Keratinocyte (primary cell): ENCODE results near the gene SLC49A4. TPM values are rescaled to one million over a fixed set of nuclear protein-coding genes. Genes with fewer than 3 reads are reported as not detected.

Source experiments
- DNase-seq: peaks from one replicate; pipeline ENCODE4 v3.0.0-alpha.2; 2011; ENCODE audit warnings: low read depth, missing footprints, low spot score
- FAIRE-seq: peaks from 2 replicates; lab custom pipeline; 2011; peaks lifted over from hg19 to GRCh38; lab: Jason Lieb, UNC
- H2AFZ ChIP-seq: 2 replicates; pipeline ENCODE4 v1.6.0; 2012; ENCODE audit warnings: low read length, control low read depth, inconsistent platforms; ENCODE audit not compliant: control insufficient read depth
- H3K27ac ChIP-seq: 2 replicates; pipeline ENCODE4 v1.5.1; 2011; ENCODE audit warnings: low read length; ENCODE audit not compliant: control insufficient read depth, insufficient read depth
- H3K27me3 ChIP-seq: 3 replicates; pipeline ENCODE4 v1.6.0; 2011; ENCODE audit warnings: low read length; ENCODE audit not compliant: control insufficient read depth, insufficient read depth; ENCODE audit errors: extremely low read depth
- H3K36me3 ChIP-seq, 2 experiments: 2 replicates in 1 of 2; 3 replicates in 1 of 2; pipeline ENCODE4 v1.5.1; 2011; ENCODE audit warnings: low read length in 2 of 2, mild to moderate bottlenecking in 1 of 2; ENCODE audit not compliant: control insufficient read depth in 2 of 2, insufficient read depth in 2 of 2; ENCODE audit errors: extremely low read depth in 1 of 2
- H3K4me1 ChIP-seq: 3 replicates; pipeline ENCODE4 v1.5.1; 2011; ENCODE audit warnings: low read length; ENCODE audit not compliant: control insufficient read depth, insufficient read depth; ENCODE audit errors: extremely low read depth
- H3K4me2 ChIP-seq: 3 replicates; pipeline ENCODE4 v1.6.0; 2011; ENCODE audit warnings: low read depth, low read length; ENCODE audit not compliant: control insufficient read depth, insufficient read depth; ENCODE audit errors: extremely low read depth
- H3K4me3 ChIP-seq, 3 experiments: fragments of 200-600 bp in 1 of 3; sonication (generic) in 1 of 3; 2 replicates in 2 of 3; 3 replicates in 1 of 3; pipeline ENCODE4 v1.5.1; 2011 to 2016; ENCODE audit warnings: low read length in 3 of 3, mild to moderate bottlenecking in 3 of 3, control low read depth in 2 of 3, inconsistent platforms in 1 of 3, low read depth in 1 of 3, mixed read lengths in 1 of 3, mixed run types in 1 of 3, moderate library complexity in 1 of 3; ENCODE audit not compliant: control insufficient read depth in 2 of 3, insufficient read depth in 2 of 3; ENCODE audit errors: extremely low read depth in 1 of 3
- H3K79me2 ChIP-seq: 2 replicates; pipeline ENCODE4 v1.6.0; 2012; ENCODE audit warnings: low read length; ENCODE audit not compliant: control insufficient read depth, insufficient read depth
- H3K9ac ChIP-seq: 3 replicates; pipeline ENCODE4 v1.6.0; 2011; ENCODE audit warnings: low read length; ENCODE audit not compliant: control insufficient read depth, insufficient read depth; ENCODE audit errors: extremely low read depth
- H3K9me1 ChIP-seq: 3 replicates; pipeline ENCODE4 v1.6.0; 2011; ENCODE audit warnings: low read length; ENCODE audit not compliant: control insufficient read depth, insufficient read depth; ENCODE audit errors: extremely low read depth
- H3K9me3 ChIP-seq: 2 replicates; pipeline ENCODE4 v1.5.1; 2012; ENCODE audit warnings: low read depth, low read length; ENCODE audit not compliant: control insufficient read depth
- H4K20me1 ChIP-seq: 3 replicates; pipeline ENCODE4 v1.6.0; 2011; ENCODE audit warnings: low read length; ENCODE audit not compliant: control insufficient read depth, insufficient read depth; ENCODE audit errors: extremely low read depth
- CTCF ChIP-seq, 3 experiments: IDR thresholded peaks in 1 of 3; conservative IDR thresholded peaks in 1 of 3; optimal IDR thresholded peaks in 1 of 3; 2 replicates in 2 of 3; 3 replicates in 1 of 3; pipeline versions ENCODE3 to v1.5.1; 2011; ENCODE audit warnings: low read length in 3 of 3, mild to moderate bottlenecking in 3 of 3, moderate library complexity in 2 of 3, control low read depth in 1 of 3, inconsistent platforms in 1 of 3; ENCODE audit not compliant: insufficient read depth in 2 of 3; ENCODE audit errors: extremely low read depth in 1 of 3
- EZH2 ChIP-seq: IDR thresholded peaks from one replicate; pipeline ENCODE4 v1.6.1; 2012; ENCODE audit warnings: inconsistent platforms, mild to moderate bottlenecking, low read length, moderate library complexity
- dilution Hi-C: fragments of 300-500 bp; cut with MboI; formaldehyde crosslinking; loops from one replicate; pipeline ENCODE4 v1.7.0; 2020; ENCODE audit warnings: low sequenced_read_pairs; ENCODE audit not compliant: extremely low pct_ligation_motif_present
- polyA plus RNA-seq, 5 experiments: library from polyadenylated mRNA; depleted of rRNA in 3 of 5; stranded (reverse) in 3 of 5; stranded (forward) in 1 of 5; unstranded in 1 of 5; fragments of >200 nt; gene quantifications; 1 replicate in 1 of 5; 2 replicates in 3 of 5; 3 replicates in 1 of 5; pipeline versions ENCODE4 v1.2.1 to v1.2.3, GENCODE V29; 2011 to 2012; ENCODE audit warnings: missing spikeins in 2 of 5, low read depth in 1 of 5, low replicate concordance in 1 of 5

Gene SLC49A4
- polyA plus RNA-seq, 1 donor (not counting 4 experiments of a cell fraction or from before 2014, with no cell fraction given) = 18.2 TPM

DNA sequence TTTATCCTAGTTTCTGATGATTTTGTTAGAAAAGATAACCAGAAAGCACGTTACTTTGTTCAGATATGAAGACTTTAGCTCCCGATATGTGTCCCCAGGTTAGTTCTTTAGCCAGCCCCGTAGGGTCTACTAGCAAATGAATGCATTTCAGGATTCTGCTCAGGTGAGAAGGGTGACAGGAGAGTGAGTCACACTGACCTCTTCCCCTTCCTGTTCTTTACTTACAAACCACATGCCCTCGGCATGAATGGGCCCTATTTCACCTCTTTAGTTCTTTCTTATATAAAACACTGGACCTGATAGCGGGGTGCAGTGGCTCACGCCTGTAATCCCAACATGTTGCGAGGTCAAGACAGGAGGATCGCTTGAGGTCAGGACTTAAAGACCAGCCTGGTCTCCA lies 98.4 kb downstream of the SLC49A4 start:
- dilution Hi-C loops = no loop called here
- TF ChIP-seq EZH2 (no peak), CTCF (optimal IDR thresholded peaks at IDR 0.05 in 1 of 3, IDR thresholded peaks at IDR 0.05 in 1 of 3, conservative IDR thresholded peaks at IDR 0.05 in 1 of 3; ENCODE audit: extremely low read depth in 1 of 3, insufficient read depth in 2 of 3, low read length in 3 of 3) (no peak)
- Histone ChIP-seq H4K20me1 (no peaks in the 10 kb centered on the region), H3K79me2 (no peaks in the 10 kb centered on the region), H3K4me3 (peak overlapping the region in 1 of 3 experiments; percentile 39), H3K9me1 (no peaks in the 10 kb centered on the region), H3K4me2 (peak overlapping the region; percentile 79), H3K9me3 (no peaks in the 10 kb centered on the region), H3K9ac (peak overlapping the region; percentile 13), H2AFZ (no peak overlapping the region), H3K36me3 (no peaks in the 10 kb centered on the region), H3K4me1 (peaks cover 48% of the 10 kb centered on the region), H3K27me3 (no peaks in the 10 kb centered on the region), H3K27ac (peak overlapping the region; percentile 59)
- FAIRE-seq = peak; percentile 86
- DNase-seq = peak; percentile 26

GRCh38 chr3:122893754-122894668 lies 99.1 kb downstream of the SLC49A4 start:
- Histone ChIP-seq H2AFZ (peak overlapping the region; percentile 38), H3K36me3 (no peaks in the 10 kb centered on the region), H3K4me1 (peaks cover 55% of the 10 kb centered on the region), H4K20me1 (no peaks in the 10 kb centered on the region), H3K4me2 (peak overlapping the region; percentile 79), H3K27me3 (no peaks in the 10 kb centered on the region), H3K4me3 (peak overlapping the region in 1 of 3 experiments; percentile 39), H3K27ac (peak overlapping the region; percentile 59), H3K9me1 (no peaks in the 10 kb centered on the region), H3K9ac (peak overlapping the region; percentile 23), H3K79me2 (no peaks in the 10 kb centered on the region), H3K9me3 (no peaks in the 10 kb centered on the region)
- FAIRE-seq = peak; percentile 84
- dilution Hi-C loops = no loop called here
- DNase-seq = no peak
- no peak for TF ChIP-seq EZH2
- no peak for TF ChIP-seq CTCF (optimal IDR thresholded peaks at IDR 0.05 in 1 of 3, IDR thresholded peaks at IDR 0.05 in 1 of 3, conservative IDR thresholded peaks at IDR 0.05 in 1 of 3; ENCODE audit: extremely low read depth in 1 of 3, insufficient read depth in 2 of 3, low read length in 3 of 3)
